SK-N-SH (cell line): ENCODE measurements around the gene SOWAHA. TPM values are rescaled to one million over a fixed set of nuclear protein-coding genes. Genes with fewer than 3 reads are reported as not detected.

Experiments used
- CTCF ChIA-PET: fragments of 300-600, 350-600 bp; formaldehyde crosslinking; extraction: SDS; loops from one replicate; lab custom pipeline; 2021; lab: Yijun Ruan, JAX
- POLR2A ChIA-PET: fragments of 350-600 bp; sonication (Branson Sonifier 250); formaldehyde crosslinking; extraction: SDS; loops from one replicate; lab custom pipeline; 2020; ENCODE audit warnings: antibody characterized with exemption, inconsistent platforms; lab: Yijun Ruan, JAX
- DNase-seq: peaks from one replicate; pipeline ENCODE4 v3.0.0; 2012
- H2AFZ ChIP-seq: fragments of 200-600 bp; sonication (generic); 2 replicates; pipeline ENCODE4 v1.8.1; 2016; ENCODE audit warnings: antibody characterized with exemption, mild to moderate bottlenecking, low read depth
- H3F3A ChIP-seq: fragments of 200-600 bp; sonication (generic); replicated peaks from 2 replicates; pipeline ENCODE3; 2016; ENCODE audit warnings: antibody characterized with exemption, mild to moderate bottlenecking; ENCODE audit not compliant: insufficient read depth
- H3K27ac ChIP-seq, 2 experiments: fragments of 200-500 bp in 1 of 2; fragments of 200-600 bp in 1 of 2; sonication (Bioruptor generic) in 1 of 2; sonication (generic), shearing (Covaris generic) in 1 of 2; 2 replicates each; pipeline versions ENCODE4 v1.5.1 to v1.6.1; 2014 to 2016; ENCODE audit warnings: low read depth in 2 of 2, inconsistent platforms in 1 of 2, low read length in 1 of 2, mild to moderate bottlenecking in 1 of 2, mixed read lengths in 1 of 2
- H3K27me3 ChIP-seq: fragments of 200-600 bp; sonication (generic), shearing (Covaris generic); 2 replicates; pipeline ENCODE4 v1.6.1; 2016; ENCODE audit warnings: mixed run types; ENCODE audit not compliant: insufficient read depth
- H3K36me3 ChIP-seq, 2 experiments: fragments of 200-500 bp in 1 of 2; fragments of 200-600 bp in 1 of 2; sonication (Bioruptor generic) in 1 of 2; sonication (generic) in 1 of 2; replicated peaks in 1 of 2; 2 replicates each; pipeline versions ENCODE3 to v1.5.1; 2014 to 2016; ENCODE audit warnings: low read length in 1 of 2, mild to moderate bottlenecking in 1 of 2; ENCODE audit not compliant: insufficient read depth in 2 of 2, control insufficient read depth in 1 of 2
- H3K4me1 ChIP-seq, 2 experiments: fragments of 200-500 bp in 1 of 2; fragments of 200-600 bp in 1 of 2; sonication (Bioruptor generic) in 1 of 2; sonication (generic), shearing (Covaris generic) in 1 of 2; 2 replicates each; pipeline versions ENCODE4 v1.5.1 to v1.6.1; 2014 to 2016; ENCODE audit warnings: low read depth in 1 of 2, low read length in 1 of 2, mixed run types in 1 of 2; ENCODE audit not compliant: insufficient read depth in 2 of 2, control insufficient read depth in 1 of 2
- H3K4me2 ChIP-seq: fragments of 200-600 bp; sonication (generic), shearing (Covaris generic); 2 replicates; pipeline ENCODE4 v1.6.1; 2017; ENCODE audit warnings: mixed run types
- H3K4me3 ChIP-seq, 2 experiments: fragments of 200-500 bp in 1 of 2; fragments of 200-600 bp in 1 of 2; sonication (Bioruptor generic) in 1 of 2; sonication (generic), shearing (Covaris generic) in 1 of 2; 2 replicates each; pipeline versions ENCODE4 v1.5.1 to v1.8.1; 2014 to 2016; ENCODE audit warnings: low read depth in 2 of 2, inconsistent platforms in 1 of 2, low read length in 1 of 2, mild to moderate bottlenecking in 1 of 2, mixed read lengths in 1 of 2, moderate library complexity in 1 of 2
- H3K79me2 ChIP-seq: fragments of 200-600 bp; sonication (generic); 2 replicates; pipeline ENCODE4 v1.8.1; 2017; ENCODE audit warnings: mild to moderate bottlenecking; ENCODE audit not compliant: insufficient read depth
- H3K9ac ChIP-seq: fragments of 200-600 bp; sonication (generic); 2 replicates; pipeline ENCODE4 v1.6.1; 2017; ENCODE audit warnings: mixed run types
- H3K9me2 ChIP-seq: fragments of 200-600 bp; sonication (generic); 2 replicates; pipeline ENCODE4 v1.6.1; 2017; ENCODE audit warnings: mixed run types
- H3K9me3 ChIP-seq: fragments of 200-600 bp; sonication (generic); 2 replicates; pipeline ENCODE4 v1.6.1; 2017; ENCODE audit warnings: mixed run types, mild to moderate bottlenecking, moderate library complexity
- H4K20me1 ChIP-seq: fragments of 200-600 bp; sonication (generic); 2 replicates; pipeline ENCODE4 v1.6.1; 2017; ENCODE audit warnings: mild to moderate bottlenecking, mixed run types; ENCODE audit not compliant: insufficient read depth
- CHD2 ChIP-seq: fragments of 150-350 bp; IDR thresholded peaks from 2 replicates; pipeline ENCODE4 v1.6.1; 2018; ENCODE audit warnings: low read length; ENCODE audit not compliant: partially characterized antibody
- FOSL2 ChIP-seq: IDR thresholded peaks from 2 replicates; pipeline ENCODE4 v1.4.0; 2012; ENCODE audit warnings: low read depth, mild to moderate bottlenecking, moderate library complexity, borderline replicate concordance
- GABPA ChIP-seq: IDR thresholded peaks from 2 replicates; pipeline ENCODE4 v1.4.0; 2012; ENCODE audit warnings: low read depth, mild to moderate bottlenecking
- MXI1 ChIP-seq: IDR thresholded peaks from 2 replicates; pipeline ENCODE4 v1.6.1; 2012; ENCODE audit warnings: mild to moderate bottlenecking, low read depth, low read length, improper control_type of control experiment
- RCOR1 ChIP-seq: fragments of 150-350 bp; IDR thresholded peaks from 2 replicates; pipeline ENCODE4 v1.6.1; 2017; ENCODE audit warnings: antibody characterized with exemption, low read length
- RXRA ChIP-seq: IDR thresholded peaks from 2 replicates; pipeline ENCODE4 v1.4.0; 2012; ENCODE audit warnings: low read depth, mild to moderate bottlenecking, borderline replicate concordance
- SIN3A ChIP-seq: IDR thresholded peaks from 2 replicates; pipeline ENCODE4 v1.6.1; 2012; ENCODE audit warnings: low read depth, mild to moderate bottlenecking, low read length, moderate library complexity, borderline replicate concordance
- TCF12 ChIP-seq: IDR thresholded peaks from 2 replicates; pipeline ENCODE4 v1.4.0; 2012
- WGBS: methylation state at CpG from one replicate; pipeline ENCODE4 v1.1.6; 2017; ENCODE audit warnings: low lambda C conversion rate; 5-methylcytosine and 5-hydroxymethylcytosine counted together
- polyA plus RNA-seq, 3 experiments: library from polyadenylated mRNA; depleted of rRNA; stranded (reverse); fragments of >200 nt; gene quantifications; 2 replicates each; pipeline ENCODE4 v1.2.3, GENCODE V29; 2012
- TF ChIP-seq, protein P1 (sequence below): fragments of 150-350 bp; IDR thresholded peaks from 2 replicates; pipeline ENCODE4 v1.6.1; 2016; ENCODE audit warnings: mild to moderate bottlenecking, low read depth, low read length
- TF ChIP-seq, protein P2 (sequence below): fragments of 200-600 bp; sonication (generic); IDR thresholded peaks from 2 replicates; pipeline ENCODE4 v1.6.1; 2017; ENCODE audit warnings: antibody characterized with exemption, mild to moderate bottlenecking, moderate library complexity
- TF ChIP-seq, protein P3 (sequence below): IDR thresholded peaks from 2 replicates; pipeline ENCODE4 v1.4.0; 2012; ENCODE audit warnings: low read depth
- TF ChIP-seq, protein P4 (sequence below): IDR thresholded peaks from 2 replicates; pipeline ENCODE4 v1.6.1; 2012; ENCODE audit warnings: mild to moderate bottlenecking, low read depth, low read length, moderate library complexity
- TF ChIP-seq, protein P5 (sequence below): IDR thresholded peaks from 2 replicates; pipeline ENCODE4; 2012
- TF ChIP-seq, protein P6 (sequence below): IDR thresholded peaks from 2 replicates; pipeline ENCODE4 v1.4.0; 2012; ENCODE audit warnings: low read depth, borderline replicate concordance
- TF ChIP-seq, protein P7 (sequence below): IDR thresholded peaks from 2 replicates; pipeline ENCODE4 v1.4.0; 2012; ENCODE audit warnings: low read depth, borderline replicate concordance

Gene SOWAHA
- polyA plus RNA-seq, 1 of the 3 experiments (the other 2 are of a cell fraction), result 0.30 TPM

DNA sequence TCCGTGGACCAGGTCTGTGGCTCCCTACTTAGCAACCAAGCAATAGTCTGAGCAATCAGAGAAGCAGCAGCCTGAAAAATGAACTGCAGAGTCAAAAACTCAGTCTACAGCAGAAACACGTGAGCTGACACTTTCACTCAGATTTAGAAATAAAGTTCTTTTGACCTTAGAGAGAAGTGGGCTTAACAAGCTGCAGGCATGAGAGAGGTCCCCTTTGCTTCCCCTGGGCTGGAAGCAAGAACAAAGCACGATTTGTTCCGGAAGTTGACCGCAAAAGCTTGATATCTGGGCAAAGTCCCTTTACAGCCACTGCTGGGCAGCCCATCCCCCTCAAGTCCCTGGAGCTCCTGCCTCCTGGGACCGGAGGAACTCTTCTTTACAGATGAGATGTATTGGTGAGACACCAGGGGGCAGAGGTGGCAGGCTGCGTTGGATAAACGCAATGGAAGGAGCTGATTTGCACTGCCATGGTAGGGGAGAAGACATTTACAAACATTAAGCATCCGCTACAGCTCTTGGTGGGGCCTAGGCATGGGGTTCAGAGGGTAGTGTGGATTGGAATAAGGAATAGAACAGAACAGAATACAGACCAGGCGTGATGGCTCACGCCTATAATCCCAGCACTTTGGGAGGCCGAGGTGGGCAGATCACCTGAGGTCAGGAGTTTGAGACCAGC, 5.8 kb upstream of the SOWAHA start:
- WGBS, result 85% methylated on average over 12 of the region's 12 CpGs
- H3K9ac ChIP-seq, result no peak overlapping the region
- H2AFZ ChIP-seq, result no peak overlapping the region
- no peaks in the 10 kb centered on the region for H3K36me3 ChIP-seq
- H4K20me1 ChIP-seq, result no peaks in the 10 kb centered on the region
- no peaks in the 10 kb centered on the region for H3F3A ChIP-seq
- DNase-seq, result no peak
- ChIA-PET POLR2A (no interaction called here), CTCF (interaction anchor here (0.6 to 2.0 kb wide), 9 partner anchors 11 to 220 kb away, joined by 3 to 15 read pairs (median 4); no protein-coding TSS in a partner anchor)
- H3K9me2 ChIP-seq, result no peaks in the 10 kb centered on the region
- H3K79me2 ChIP-seq, result no peaks in the 10 kb centered on the region
- peaks cover 0 to 3% of the 10 kb centered on the region in 2 experiments; a peak in 1 of 4 replicates for H3K4me1 ChIP-seq
- no peaks in the 10 kb centered on the region for H3K9me3 ChIP-seq
- no peak overlapping the region for H3K27ac ChIP-seq
- H3K4me3 ChIP-seq, result no peak overlapping the region
- H3K27me3 ChIP-seq, result no peaks in the 10 kb centered on the region
- TF ChIP-seq, protein P1, sequence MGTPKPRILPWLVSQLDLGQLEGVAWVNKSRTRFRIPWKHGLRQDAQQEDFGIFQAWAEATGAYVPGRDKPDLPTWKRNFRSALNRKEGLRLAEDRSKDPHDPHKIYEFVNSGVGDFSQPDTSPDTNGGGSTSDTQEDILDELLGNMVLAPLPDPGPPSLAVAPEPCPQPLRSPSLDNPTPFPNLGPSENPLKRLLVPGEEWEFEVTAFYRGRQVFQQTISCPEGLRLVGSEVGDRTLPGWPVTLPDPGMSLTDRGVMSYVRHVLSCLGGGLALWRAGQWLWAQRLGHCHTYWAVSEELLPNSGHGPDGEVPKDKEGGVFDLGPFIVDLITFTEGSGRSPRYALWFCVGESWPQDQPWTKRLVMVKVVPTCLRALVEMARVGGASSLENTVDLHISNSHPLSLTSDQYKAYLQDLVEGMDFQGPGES, result no peak
- TF ChIP-seq, protein P2, sequence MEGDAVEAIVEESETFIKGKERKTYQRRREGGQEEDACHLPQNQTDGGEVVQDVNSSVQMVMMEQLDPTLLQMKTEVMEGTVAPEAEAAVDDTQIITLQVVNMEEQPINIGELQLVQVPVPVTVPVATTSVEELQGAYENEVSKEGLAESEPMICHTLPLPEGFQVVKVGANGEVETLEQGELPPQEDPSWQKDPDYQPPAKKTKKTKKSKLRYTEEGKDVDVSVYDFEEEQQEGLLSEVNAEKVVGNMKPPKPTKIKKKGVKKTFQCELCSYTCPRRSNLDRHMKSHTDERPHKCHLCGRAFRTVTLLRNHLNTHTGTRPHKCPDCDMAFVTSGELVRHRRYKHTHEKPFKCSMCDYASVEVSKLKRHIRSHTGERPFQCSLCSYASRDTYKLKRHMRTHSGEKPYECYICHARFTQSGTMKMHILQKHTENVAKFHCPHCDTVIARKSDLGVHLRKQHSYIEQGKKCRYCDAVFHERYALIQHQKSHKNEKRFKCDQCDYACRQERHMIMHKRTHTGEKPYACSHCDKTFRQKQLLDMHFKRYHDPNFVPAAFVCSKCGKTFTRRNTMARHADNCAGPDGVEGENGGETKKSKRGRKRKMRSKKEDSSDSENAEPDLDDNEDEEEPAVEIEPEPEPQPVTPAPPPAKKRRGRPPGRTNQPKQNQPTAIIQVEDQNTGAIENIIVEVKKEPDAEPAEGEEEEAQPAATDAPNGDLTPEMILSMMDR, result peak; percentile 24; the same call in 1 of the 2 replicates
- H3K4me2 ChIP-seq, result no peak overlapping the region

DNA sequence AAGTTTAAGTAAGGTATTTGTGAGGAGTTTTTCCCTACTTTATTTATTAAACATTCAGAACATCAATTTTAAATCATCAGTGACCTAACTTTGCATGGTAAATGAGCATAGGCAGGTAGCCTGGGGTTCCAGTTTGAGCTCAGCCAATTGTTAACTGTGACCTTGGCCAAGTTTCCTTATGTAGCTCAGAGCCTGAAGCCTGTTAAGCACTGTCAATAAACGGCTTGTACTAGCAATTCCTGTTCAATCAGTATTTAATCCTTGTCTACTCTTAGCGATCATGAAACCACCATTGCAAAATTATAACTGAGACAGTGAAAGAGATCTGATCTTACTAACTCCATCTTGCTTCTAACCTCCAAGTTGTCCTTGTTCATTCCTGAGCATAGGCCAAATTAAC, 4.7 kb upstream of the SOWAHA start:
- Histone ChIP-seq H2AFZ (no peak overlapping the region), H3K4me1 (peaks cover 0 to 3% of the 10 kb centered on the region in 2 experiments; a peak in 2 of 4 replicates), H3K27me3 (no peaks in the 10 kb centered on the region), H3F3A (no peaks in the 10 kb centered on the region), H3K27ac (no peak overlapping the region), H3K4me2 (no peak overlapping the region), H3K9me2 (no peaks in the 10 kb centered on the region), H3K4me3 (no peak overlapping the region), H3K79me2 (no peaks in the 10 kb centered on the region), H3K36me3 (no peaks in the 10 kb centered on the region), H4K20me1 (no peaks in the 10 kb centered on the region), H3K9me3 (no peaks in the 10 kb centered on the region), H3K9ac (no peak overlapping the region)
- no peak for DNase-seq
- WGBS, result 42% methylated on average over 2 of the region's 2 CpGs
- ChIA-PET CTCF (interaction anchor here (1.0 to 2.0 kb wide), 6 partner anchors 11 to 282 kb away, joined by 3 to 15 read pairs (median 4); no protein-coding TSS in a partner anchor), POLR2A (no interaction called here)
- TF ChIP-seq, protein P3, sequence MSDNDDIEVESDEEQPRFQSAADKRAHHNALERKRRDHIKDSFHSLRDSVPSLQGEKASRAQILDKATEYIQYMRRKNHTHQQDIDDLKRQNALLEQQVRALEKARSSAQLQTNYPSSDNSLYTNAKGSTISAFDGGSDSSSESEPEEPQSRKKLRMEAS, result no peak
- TF ChIP-seq RXRA (no peak), TCF12 (no peak), SIN3A (no peak), RCOR1 (no peak), GABPA (no peak), CHD2 (no peak), MXI1 (no peak), FOSL2 (no peak)
- TF ChIP-seq, protein P4, sequence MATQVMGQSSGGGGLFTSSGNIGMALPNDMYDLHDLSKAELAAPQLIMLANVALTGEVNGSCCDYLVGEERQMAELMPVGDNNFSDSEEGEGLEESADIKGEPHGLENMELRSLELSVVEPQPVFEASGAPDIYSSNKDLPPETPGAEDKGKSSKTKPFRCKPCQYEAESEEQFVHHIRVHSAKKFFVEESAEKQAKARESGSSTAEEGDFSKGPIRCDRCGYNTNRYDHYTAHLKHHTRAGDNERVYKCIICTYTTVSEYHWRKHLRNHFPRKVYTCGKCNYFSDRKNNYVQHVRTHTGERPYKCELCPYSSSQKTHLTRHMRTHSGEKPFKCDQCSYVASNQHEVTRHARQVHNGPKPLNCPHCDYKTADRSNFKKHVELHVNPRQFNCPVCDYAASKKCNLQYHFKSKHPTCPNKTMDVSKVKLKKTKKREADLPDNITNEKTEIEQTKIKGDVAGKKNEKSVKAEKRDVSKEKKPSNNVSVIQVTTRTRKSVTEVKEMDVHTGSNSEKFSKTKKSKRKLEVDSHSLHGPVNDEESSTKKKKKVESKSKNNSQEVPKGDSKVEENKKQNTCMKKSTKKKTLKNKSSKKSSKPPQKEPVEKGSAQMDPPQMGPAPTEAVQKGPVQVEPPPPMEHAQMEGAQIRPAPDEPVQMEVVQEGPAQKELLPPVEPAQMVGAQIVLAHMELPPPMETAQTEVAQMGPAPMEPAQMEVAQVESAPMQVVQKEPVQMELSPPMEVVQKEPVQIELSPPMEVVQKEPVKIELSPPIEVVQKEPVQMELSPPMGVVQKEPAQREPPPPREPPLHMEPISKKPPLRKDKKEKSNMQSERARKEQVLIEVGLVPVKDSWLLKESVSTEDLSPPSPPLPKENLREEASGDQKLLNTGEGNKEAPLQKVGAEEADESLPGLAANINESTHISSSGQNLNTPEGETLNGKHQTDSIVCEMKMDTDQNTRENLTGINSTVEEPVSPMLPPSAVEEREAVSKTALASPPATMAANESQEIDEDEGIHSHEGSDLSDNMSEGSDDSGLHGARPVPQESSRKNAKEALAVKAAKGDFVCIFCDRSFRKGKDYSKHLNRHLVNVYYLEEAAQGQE, result no peak
- TF ChIP-seq, protein P5, sequence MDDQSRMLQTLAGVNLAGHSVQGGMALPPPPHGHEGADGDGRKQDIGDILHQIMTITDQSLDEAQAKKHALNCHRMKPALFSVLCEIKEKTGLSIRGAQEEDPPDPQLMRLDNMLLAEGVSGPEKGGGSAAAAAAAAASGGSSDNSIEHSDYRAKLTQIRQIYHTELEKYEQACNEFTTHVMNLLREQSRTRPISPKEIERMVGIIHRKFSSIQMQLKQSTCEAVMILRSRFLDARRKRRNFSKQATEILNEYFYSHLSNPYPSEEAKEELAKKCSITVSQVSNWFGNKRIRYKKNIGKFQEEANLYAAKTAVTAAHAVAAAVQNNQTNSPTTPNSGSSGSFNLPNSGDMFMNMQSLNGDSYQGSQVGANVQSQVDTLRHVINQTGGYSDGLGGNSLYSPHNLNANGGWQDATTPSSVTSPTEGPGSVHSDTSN, result no peak
- TF ChIP-seq, protein P6, sequence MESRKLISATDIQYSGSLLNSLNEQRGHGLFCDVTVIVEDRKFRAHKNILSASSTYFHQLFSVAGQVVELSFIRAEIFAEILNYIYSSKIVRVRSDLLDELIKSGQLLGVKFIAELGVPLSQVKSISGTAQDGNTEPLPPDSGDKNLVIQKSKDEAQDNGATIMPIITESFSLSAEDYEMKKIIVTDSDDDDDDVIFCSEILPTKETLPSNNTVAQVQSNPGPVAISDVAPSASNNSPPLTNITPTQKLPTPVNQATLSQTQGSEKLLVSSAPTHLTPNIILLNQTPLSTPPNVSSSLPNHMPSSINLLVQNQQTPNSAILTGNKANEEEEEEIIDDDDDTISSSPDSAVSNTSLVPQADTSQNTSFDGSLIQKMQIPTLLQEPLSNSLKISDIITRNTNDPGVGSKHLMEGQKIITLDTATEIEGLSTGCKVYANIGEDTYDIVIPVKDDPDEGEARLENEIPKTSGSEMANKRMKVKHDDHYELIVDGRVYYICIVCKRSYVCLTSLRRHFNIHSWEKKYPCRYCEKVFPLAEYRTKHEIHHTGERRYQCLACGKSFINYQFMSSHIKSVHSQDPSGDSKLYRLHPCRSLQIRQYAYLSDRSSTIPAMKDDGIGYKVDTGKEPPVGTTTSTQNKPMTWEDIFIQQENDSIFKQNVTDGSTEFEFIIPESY, result no peak
- TF ChIP-seq, protein P7, sequence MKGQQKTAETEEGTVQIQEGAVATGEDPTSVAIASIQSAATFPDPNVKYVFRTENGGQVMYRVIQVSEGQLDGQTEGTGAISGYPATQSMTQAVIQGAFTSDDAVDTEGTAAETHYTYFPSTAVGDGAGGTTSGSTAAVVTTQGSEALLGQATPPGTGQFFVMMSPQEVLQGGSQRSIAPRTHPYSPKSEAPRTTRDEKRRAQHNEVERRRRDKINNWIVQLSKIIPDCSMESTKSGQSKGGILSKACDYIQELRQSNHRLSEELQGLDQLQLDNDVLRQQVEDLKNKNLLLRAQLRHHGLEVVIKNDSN, result no peak
